GM19397 (cell line): ENCODE measurements around the gene CNOT6.
"Not testable (repeated sequence)": the region's sequence is repeated elsewhere in the genome, so short reads cannot be mapped to it uniquely, and the experiment has no call there.

Experiments used
- ATAC-seq: cut with Tn5 transposase; IDR thresholded peaks from one replicate; pipeline ENCODE4 v1.9.1; 2021; ENCODE audit warnings: mild to moderate bottlenecking, moderate library complexity; ENCODE audit not compliant: unreplicated experiment

Gene CNOT6

DNA sequence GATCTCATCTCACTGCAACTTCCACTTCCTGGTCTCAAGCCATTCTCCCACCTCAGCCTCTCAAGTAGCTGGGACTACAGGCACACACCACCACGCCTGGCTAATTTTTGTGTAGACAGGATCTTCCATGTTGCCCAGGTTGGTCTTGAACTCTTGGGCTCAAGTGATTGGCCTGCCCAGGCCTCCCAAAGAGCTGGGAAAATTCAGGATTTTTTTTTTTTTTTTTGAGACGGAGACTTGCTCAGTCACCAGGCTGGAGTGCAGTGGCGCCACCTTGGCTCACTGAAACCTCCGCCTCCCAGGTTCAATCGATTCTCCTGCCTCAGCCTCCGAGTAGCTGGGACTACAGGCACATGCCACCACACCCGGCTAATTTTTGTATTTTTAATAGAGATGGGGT is 21.8 kb downstream of the CNOT6 start:
- ATAC-seq = not testable (repeated sequence)

- no peak for ATAC-seq
Observed at GRCh38 chr5:180516440-180516839, 22.3 kb downstream of the CNOT6 start.

- no peak for ATAC-seq
Observed at GRCh38 chr5:180519098-180519497, 24.9 kb downstream of the CNOT6 start.

DNA sequence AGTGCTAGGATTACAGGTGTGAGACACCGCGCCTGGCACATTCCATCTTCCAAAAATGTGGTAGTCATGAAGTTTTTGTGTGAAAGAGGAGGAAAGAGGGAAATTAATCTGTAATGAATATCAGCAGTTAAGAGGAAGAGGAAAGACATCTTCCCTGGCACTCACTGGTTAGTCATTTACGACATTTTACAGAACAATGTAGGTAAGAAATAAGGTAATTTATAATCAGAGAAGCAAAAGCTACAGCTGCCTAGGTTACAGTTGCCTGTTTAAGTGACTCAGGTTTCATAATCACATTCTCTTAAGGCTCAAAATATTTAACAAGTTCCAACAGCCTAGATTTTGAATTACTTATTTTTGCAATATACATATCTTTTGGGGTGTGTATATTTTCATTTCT is 26.9 kb downstream of the CNOT6 start:
- ATAC-seq = no peak

GRCh38 chr5:180521591-180521990 is 27.4 kb downstream of the CNOT6 start:
- no peak for ATAC-seq

GRCh38 chr5:180522330-180522729 is 28.2 kb downstream of the CNOT6 start:
- no peak for ATAC-seq

DNA sequence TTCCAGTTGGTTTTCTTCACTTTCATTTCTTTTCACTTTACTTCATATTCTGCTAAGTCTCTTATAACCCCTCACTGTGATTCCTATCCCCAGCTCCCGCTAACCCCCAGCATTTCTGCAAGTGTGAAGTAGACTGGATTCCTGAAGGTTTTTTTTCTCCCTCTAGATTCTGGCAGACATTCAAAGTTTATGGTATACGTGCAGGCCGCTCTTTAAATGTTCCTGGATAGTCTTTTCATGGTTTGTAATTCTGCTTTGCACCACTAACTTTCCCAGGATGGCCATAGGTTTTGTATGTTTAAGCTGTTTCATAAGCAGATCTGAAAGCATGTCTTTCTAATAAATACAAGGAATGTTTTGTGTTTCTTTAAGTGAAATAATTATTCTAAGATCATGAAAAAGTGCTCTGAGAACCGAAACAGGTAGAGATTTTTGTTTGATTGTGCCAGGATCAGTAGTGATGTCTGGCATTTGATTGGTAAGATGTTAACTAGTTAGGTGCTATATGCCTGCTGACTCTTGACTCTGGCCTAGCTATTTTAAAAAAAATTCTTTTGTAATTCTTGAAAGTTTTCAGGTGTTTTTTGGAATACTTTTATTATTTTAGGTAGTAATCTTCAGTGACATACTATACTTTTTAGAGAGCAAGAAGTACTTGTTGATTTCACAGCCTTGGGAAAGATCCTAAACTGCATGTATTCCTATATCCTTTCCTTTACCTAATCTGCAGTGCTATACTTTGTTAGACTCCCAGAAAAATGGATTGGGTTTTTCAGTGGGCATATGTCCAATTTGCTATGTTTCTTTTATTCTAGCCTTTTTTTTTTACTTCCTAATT is 29.7 kb downstream of the CNOT6 start:
- ATAC-seq = no peak

DNA sequence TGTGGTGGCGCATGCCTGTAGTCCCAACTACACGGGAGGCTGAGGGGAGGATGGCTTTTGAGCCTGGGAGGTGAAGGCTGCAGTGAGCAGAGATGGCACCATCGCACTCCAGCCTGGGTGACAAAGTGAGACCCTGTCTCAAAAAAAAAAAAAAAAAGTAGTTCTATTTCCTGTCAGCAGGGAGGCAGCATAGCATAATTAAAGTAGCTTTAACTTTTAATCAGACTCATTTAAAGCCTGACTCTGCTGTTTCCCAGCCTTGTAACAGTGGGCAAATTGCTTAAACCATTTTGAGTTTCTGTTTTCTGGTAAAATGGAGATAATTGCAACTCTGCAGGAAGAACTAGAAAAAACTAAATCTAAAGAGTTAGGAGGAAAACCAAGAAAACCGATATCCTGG is 31.2 kb downstream of the CNOT6 start:
- no peak for ATAC-seq

DNA sequence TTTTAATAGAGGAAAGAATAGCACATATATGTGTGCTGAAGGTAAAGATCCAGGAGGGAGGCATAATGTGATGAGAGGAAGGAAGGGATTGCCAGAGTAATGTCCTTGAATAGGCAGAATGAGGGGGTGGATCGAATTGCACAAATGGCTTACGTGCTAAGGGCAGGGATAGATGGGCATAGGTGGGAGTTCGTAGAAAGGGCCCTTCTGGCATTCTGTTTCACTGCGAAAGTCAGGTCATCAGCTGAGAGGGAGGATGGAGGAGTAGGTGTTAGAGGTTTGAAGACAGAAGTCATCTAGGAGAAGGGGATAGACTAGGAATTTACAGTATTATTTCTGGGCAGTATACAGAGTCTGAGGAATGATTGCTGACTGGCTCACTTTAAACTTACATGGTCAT is 32.1 kb downstream of the CNOT6 start:
- no peak for ATAC-seq

DNA sequence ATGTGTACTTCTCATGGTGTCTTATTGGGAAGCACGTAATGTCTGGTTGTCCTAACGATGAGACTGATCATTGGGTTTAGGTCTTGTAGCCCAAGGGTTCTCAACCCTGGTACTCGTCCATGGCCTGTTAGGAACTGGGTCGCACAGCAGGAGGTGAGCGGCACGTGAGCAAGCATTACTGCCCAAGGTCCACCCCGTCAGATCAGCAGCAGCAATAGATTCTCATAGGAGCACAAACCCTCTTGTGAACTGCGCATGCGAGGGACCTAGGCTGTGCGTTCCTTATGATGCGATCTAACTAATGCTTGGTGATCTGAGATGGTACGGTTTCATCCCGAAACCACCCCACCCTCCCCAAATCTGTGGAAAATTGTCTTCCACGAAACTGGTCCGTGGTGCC is 33.5 kb downstream of the CNOT6 start:
- no peak for ATAC-seq

DNA sequence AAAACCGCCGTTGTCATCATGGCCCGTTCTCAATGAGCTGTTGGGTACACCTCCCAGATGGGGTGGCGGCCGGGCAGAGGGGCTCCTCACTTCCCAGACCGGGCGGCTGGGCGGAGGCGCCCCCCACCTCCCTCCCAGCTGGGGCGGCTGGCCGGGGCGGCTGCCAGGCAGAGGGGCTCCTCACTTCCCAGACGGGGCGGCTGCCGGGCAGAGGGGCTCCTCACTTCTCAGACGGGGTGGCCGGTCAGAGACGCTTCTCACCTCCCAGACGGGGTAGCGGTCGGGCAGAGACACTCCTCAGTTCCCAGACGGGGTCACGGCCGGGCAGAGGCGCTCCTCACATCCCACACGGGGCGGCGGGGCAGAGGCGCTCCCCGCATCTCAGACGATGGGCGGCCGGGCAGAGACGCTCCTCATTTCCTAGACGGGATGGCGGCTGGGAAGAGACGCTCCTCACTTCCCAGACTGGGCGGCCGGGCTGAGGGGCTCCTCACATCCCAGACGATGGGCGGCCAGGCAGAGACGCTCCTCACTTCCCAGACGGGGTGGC is 36.9 kb downstream of the CNOT6 start:
- not testable (repeated sequence) for ATAC-seq

- ATAC-seq = no peak
Observed at GRCh38 chr5:180532268-180532667, 38.1 kb downstream of the CNOT6 start.

GRCh38 chr5:180533845-180534244 is 39.7 kb downstream of the CNOT6 start:
- ATAC-seq = no peak

DNA sequence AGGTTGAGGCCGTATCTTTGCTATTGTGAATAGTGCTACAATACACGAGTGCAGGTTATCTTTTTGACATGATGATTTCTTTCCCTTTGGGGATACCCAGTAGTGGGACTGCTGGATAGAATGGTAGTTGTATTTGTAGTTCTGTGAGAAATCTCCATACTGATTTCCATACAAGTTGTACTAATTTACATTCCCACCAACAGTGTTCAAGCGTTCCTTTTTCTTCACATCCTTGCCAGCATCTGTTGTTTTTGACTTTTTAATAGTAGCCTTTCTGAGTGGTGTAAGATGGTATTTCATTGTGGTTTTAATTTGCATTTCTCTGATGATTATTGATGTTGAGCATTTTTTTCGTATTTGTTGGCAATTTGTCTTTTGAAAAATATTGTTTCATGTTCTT is 41.4 kb downstream of the CNOT6 start:
- ATAC-seq = no peak

- ATAC-seq = no peak
Observed at GRCh38 chr5:180540050-180540694, 46.0 kb downstream of the CNOT6 start.

DNA sequence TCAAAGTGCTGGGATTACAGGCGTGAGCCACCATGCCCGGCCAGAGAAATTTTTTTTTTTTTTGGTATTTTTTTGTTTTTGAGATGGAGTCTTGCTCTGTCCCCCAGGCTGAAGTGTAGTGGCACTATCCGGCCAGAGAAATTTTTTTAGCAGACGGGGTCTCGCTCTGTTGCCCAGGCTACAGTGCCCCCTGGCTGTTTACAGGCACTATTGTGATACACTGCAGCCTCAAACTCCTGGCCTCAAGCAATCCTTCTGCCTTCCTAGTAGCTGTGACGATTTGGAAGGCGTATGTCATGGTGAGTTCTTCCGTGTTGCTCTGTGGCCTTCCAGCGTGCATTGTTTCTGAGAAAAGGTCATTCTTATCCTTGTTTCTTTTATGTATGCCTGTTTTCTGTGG is 47.5 kb downstream of the CNOT6 start:
- no peak for ATAC-seq

- no peak for ATAC-seq
Observed at GRCh38 chr5:180545248-180545647, 51.1 kb downstream of the CNOT6 start.

DNA sequence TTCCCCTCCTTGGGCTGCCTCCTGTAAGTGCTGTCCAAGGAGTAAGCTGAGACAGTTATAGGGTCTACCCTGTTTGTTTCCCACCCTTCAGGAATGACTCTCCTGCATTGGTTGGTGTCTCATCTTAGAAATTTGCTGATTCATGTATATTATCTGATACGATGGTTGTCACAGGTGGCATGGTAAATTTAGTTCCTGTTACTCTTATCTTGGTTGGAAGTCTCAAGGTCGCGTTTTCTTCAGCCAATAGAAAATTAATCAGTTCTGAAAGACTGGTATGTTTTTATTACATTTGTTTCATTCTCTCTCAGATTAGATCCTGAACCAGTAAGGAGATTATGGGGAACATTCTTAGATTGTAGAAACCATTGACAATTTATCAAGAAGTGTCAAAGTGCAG is 54.4 kb downstream of the CNOT6 start:
- ATAC-seq = no peak

GRCh38 chr5:180553530-180553929 is 59.4 kb downstream of the CNOT6 start:
- ATAC-seq = no peak

GRCh38 chr5:180555168-180555921 is 61.2 kb downstream of the CNOT6 start:
- ATAC-seq = no peak

DNA sequence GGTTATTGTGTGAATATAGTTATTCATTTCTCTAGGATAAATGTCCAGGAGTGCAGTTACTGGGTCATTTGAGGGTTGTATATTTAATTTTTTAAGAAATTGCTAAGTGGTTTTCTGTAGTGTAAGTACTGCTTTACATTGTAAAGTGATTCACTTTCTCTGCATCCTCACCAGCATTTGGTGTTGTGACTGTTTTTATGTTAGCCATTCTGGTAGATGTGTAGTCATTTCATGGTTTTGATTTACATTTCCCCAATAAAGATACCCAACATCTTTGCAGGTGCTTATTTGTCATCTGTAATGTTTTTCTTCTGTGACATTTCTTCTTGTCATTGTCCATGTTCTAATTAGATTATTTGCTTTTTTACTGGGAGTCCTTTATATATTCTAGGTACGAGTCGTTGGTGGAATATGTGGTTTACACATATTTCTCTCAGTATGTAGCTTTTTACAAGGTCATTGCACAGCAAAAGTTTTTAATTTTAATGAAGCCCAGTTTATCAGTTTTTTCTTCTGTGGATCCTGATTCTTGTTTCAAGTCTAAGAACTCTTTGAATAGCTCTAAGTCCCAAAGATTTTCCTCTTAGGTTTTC is 63.1 kb downstream of the CNOT6 start:
- ATAC-seq = no peak
